Astrocyte (in vitro differentiated cells and primary cell): ENCODE results near the gene ACACB. TPM values are rescaled to one million over a fixed set of nuclear protein-coding genes. Genes with fewer than 3 reads are reported as not detected.

Experiments used
- DNase-seq: peaks from one replicate; pipeline ENCODE4 v3.0.0-alpha.2; 2010; ENCODE audit warnings: low read depth
- FAIRE-seq: peaks from 2 replicates; lab custom pipeline; 2011; peaks lifted over from hg19 to GRCh38; lab: Jason Lieb, UNC
- H2AFZ ChIP-seq: 2 replicates; pipeline ENCODE4 v1.6.0; 2012; ENCODE audit warnings: low read depth, low read length, inconsistent platforms
- H3K27ac ChIP-seq: 2 replicates; pipeline ENCODE4 v1.5.1; 2011; ENCODE audit warnings: low read depth, low read length, inconsistent platforms
- H3K27me3 ChIP-seq: 2 replicates; pipeline ENCODE4 v1.6.0; 2011; ENCODE audit warnings: low read length, inconsistent platforms; ENCODE audit not compliant: insufficient read depth
- H3K36me3 ChIP-seq: 2 replicates; pipeline ENCODE4 v1.5.1; 2011; ENCODE audit warnings: low read length, inconsistent platforms; ENCODE audit not compliant: insufficient read depth
- H3K4me1 ChIP-seq: 2 replicates; pipeline ENCODE4 v1.5.1; 2011; ENCODE audit warnings: low read length, inconsistent platforms; ENCODE audit not compliant: insufficient read depth
- H3K4me2 ChIP-seq: 2 replicates; pipeline ENCODE4 v1.6.0; 2012; ENCODE audit warnings: low read length, inconsistent platforms
- H3K4me3 ChIP-seq: 2 replicates; pipeline ENCODE4 v1.5.1; 2011; ENCODE audit warnings: low read depth, mild to moderate bottlenecking, low read length, inconsistent platforms; ENCODE audit not compliant: insufficient read depth
- H3K79me2 ChIP-seq: 2 replicates; pipeline ENCODE4 v1.6.0; 2012; ENCODE audit warnings: mild to moderate bottlenecking, low read length, inconsistent platforms; ENCODE audit not compliant: insufficient read depth
- H3K9ac ChIP-seq: 2 replicates; pipeline ENCODE4 v1.6.0; 2012; ENCODE audit warnings: mild to moderate bottlenecking, low read length, inconsistent platforms
- H3K9me3 ChIP-seq: 2 replicates; pipeline ENCODE4 v1.5.1; 2012; ENCODE audit warnings: low read depth, mild to moderate bottlenecking, low read length, inconsistent platforms; ENCODE audit not compliant: insufficient read depth
- H4K20me1 ChIP-seq: 2 replicates; pipeline ENCODE4 v1.6.0; 2012; ENCODE audit warnings: low read length, inconsistent platforms; ENCODE audit not compliant: insufficient read depth
- H3K27ac Mint-ChIP-seq: one replicate; pipeline ENCODE4 v1.8.0; 2021; ENCODE audit warnings: mild to moderate bottlenecking, mixed read lengths; ENCODE audit not compliant: unreplicated experiment
- H3K27me3 Mint-ChIP-seq: one replicate; pipeline ENCODE4 v1.8.0; 2021; ENCODE audit warnings: low read depth, mixed read lengths; ENCODE audit not compliant: unreplicated experiment
- H3K36me3 Mint-ChIP-seq: one replicate; pipeline ENCODE4 v1.8.0; 2021; ENCODE audit warnings: low read depth, mixed read lengths; ENCODE audit not compliant: unreplicated experiment
- H3K4me1 Mint-ChIP-seq: one replicate; pipeline ENCODE4 v1.8.0; 2021; ENCODE audit warnings: low read depth, mixed read lengths; ENCODE audit not compliant: unreplicated experiment
- H3K4me3 Mint-ChIP-seq: one replicate; pipeline ENCODE4 v1.8.0; 2021; ENCODE audit warnings: mild to moderate bottlenecking, moderate library complexity, mixed read lengths; ENCODE audit not compliant: unreplicated experiment
- H3K9me3 Mint-ChIP-seq: one replicate; pipeline ENCODE4 v1.8.0; 2021; ENCODE audit warnings: mild to moderate bottlenecking, mixed read lengths; ENCODE audit not compliant: unreplicated experiment
- CTCF ChIP-seq: IDR thresholded peaks from 2 replicates; pipeline ENCODE4 v1.5.1; 2011; ENCODE audit warnings: low read depth, mild to moderate bottlenecking, inconsistent platforms, low read length, moderate library complexity; ENCODE audit not compliant: insufficient read depth
- EZH2 ChIP-seq: IDR thresholded peaks from 2 replicates; pipeline ENCODE4 v1.6.1; 2012; ENCODE audit warnings: mild to moderate bottlenecking, low read length, inconsistent platforms; ENCODE audit not compliant: insufficient read depth
- total RNA-seq: library from RNA; stranded (reverse); gene quantifications from 2 replicates; pipeline ENCODE4 v1.2.1, GENCODE V29; 2021

Gene ACACB
- total RNA-seq, 1 donor from 2014 or later = 3.9 TPM

- Mint-ChIP-seq H3K27ac (no peak overlapping the region), H3K36me3 (peaks cover 4% of the 10 kb centered on the region), H3K4me3 (no peak overlapping the region), H3K4me1 (no peaks in the 10 kb centered on the region), H3K9me3 (peaks cover 6% of the 10 kb centered on the region), H3K27me3 (peaks cover 41% of the 10 kb centered on the region)
- no peak for TF ChIP-seq EZH2
- no peak for TF ChIP-seq CTCF
- Histone ChIP-seq H3K79me2 (no peaks in the 10 kb centered on the region), H3K4me3 (no peak overlapping the region), H3K9ac (no peak overlapping the region), H2AFZ (no peak overlapping the region), H3K36me3 (no peaks in the 10 kb centered on the region), H3K27ac (no peak overlapping the region), H3K9me3 (no peaks in the 10 kb centered on the region), H3K4me2 (no peak overlapping the region), H3K27me3 (no peaks in the 10 kb centered on the region), H4K20me1 (no peaks in the 10 kb centered on the region), H3K4me1 (no peaks in the 10 kb centered on the region)
- no peak for FAIRE-seq
- DNase-seq = no peak
These were observed 155.0 kb downstream of the ACACB start for GRCh38 chr12:109271418-109271817.

GRCh38 chr12:109273354-109273753 lies 157.0 kb downstream of the ACACB start:
- Histone ChIP-seq H4K20me1 (no peaks in the 10 kb centered on the region), H3K9ac (no peak overlapping the region), H2AFZ (no peak overlapping the region), H3K27ac (no peak overlapping the region), H3K4me2 (no peak overlapping the region), H3K4me1 (no peaks in the 10 kb centered on the region), H3K27me3 (no peaks in the 10 kb centered on the region), H3K79me2 (no peaks in the 10 kb centered on the region), H3K36me3 (no peaks in the 10 kb centered on the region), H3K4me3 (no peak overlapping the region), H3K9me3 (no peaks in the 10 kb centered on the region)
- Mint-ChIP-seq H3K36me3 (peaks cover 4% of the 10 kb centered on the region), H3K27ac (no peak overlapping the region), H3K4me1 (peaks cover 2% of the 10 kb centered on the region), H3K9me3 (peaks cover 6% of the 10 kb centered on the region), H3K27me3 (peaks cover 41% of the 10 kb centered on the region), H3K4me3 (no peak overlapping the region)
- FAIRE-seq = no peak
- no peak for TF ChIP-seq CTCF
- TF ChIP-seq EZH2 = no peak
- no peak for DNase-seq

- Mint-ChIP-seq H3K4me3 (no peak overlapping the region), H3K36me3 (peaks cover 4% of the 10 kb centered on the region)
These were observed 158.0 kb downstream of the ACACB start for GRCh38 chr12:109274381-109274780.

More at GRCh38 chr12:109274381-109274780, 158.0 kb downstream of the ACACB start:
- no peak for DNase-seq
- TF ChIP-seq CTCF (no peak), EZH2 (no peak)
- Mint-ChIP-seq H3K27me3 (peaks cover 41% of the 10 kb centered on the region), H3K9me3 (peaks cover 3% of the 10 kb centered on the region), H3K27ac (no peak overlapping the region), H3K4me1 (peaks cover 2% of the 10 kb centered on the region)
- no peak overlapping the region for H3K4me3 ChIP-seq
- no peaks in the 10 kb centered on the region for H3K9me3 ChIP-seq
- no peaks in the 10 kb centered on the region for H3K27me3 ChIP-seq
- no peak for FAIRE-seq
- H3K36me3 ChIP-seq = no peaks in the 10 kb centered on the region
- H3K27ac ChIP-seq = no peak overlapping the region
- H3K79me2 ChIP-seq = no peaks in the 10 kb centered on the region
- no peaks in the 10 kb centered on the region for H3K4me1 ChIP-seq
- no peak overlapping the region for H3K9ac ChIP-seq
- H3K4me2 ChIP-seq = no peak overlapping the region
- no peaks in the 10 kb centered on the region for H4K20me1 ChIP-seq
- no peak overlapping the region for H2AFZ ChIP-seq
